IPS DF 6.9 (cell line): ENCODE data around the gene SPINK6.

Experiments
- DNase-seq: peaks from one replicate; pipeline ENCODE4 v3.0.0-alpha.2; 2013; ENCODE audit warnings: low read depth, low spot score
- H3K27ac ChIP-seq: one replicate; pipeline ENCODE4 v1.5.1; 2013; ENCODE audit warnings: low read length, control low read depth
- H3K27me3 ChIP-seq: 2 replicates; pipeline ENCODE4 v1.6.1; 2013; ENCODE audit warnings: mild to moderate bottlenecking, low read length; ENCODE audit not compliant: control insufficient read depth, insufficient read depth
- H3K36me3 ChIP-seq: 2 replicates; pipeline ENCODE4 v1.6.1; 2013; ENCODE audit warnings: low read length; ENCODE audit not compliant: control insufficient read depth, insufficient read depth
- H3K4me1 ChIP-seq: 2 replicates; pipeline ENCODE4 v1.6.1; 2013; ENCODE audit warnings: low read length; ENCODE audit not compliant: control insufficient read depth, insufficient read depth
- H3K4me3 ChIP-seq: 2 replicates; pipeline ENCODE4 v1.5.1; 2013; ENCODE audit warnings: mild to moderate bottlenecking, low read length
- H3K9me3 ChIP-seq: 2 replicates; pipeline ENCODE4 v1.6.1; 2013; ENCODE audit warnings: low read length, inconsistent platforms; ENCODE audit not compliant: control insufficient read depth, insufficient read depth
- WGBS: extraction: QIAGEN DNeasy Blood & Tissue Kit; methylation state at CpG from one replicate; pipeline ENCODE4 v1.1.7; 2013; ENCODE audit warnings: mixed read lengths, missing lambda C conversion rate; ENCODE audit not compliant: insufficient read length, insufficient coverage; 5-methylcytosine and 5-hydroxymethylcytosine counted together

Gene SPINK6

GRCh38 chr5:148186248-148187003 lies 16.4 kb upstream of the SPINK6 start:
- no peak overlapping the region for H3K27ac ChIP-seq
- H3K4me1 ChIP-seq = no peaks in the 10 kb centered on the region
- no peak for DNase-seq
- no peak overlapping the region for H3K4me3 ChIP-seq
- no CpG with 5 or more reads among the region's 3 CpGs for WGBS
- H3K27me3 ChIP-seq = no peaks in the 10 kb centered on the region
- no peaks in the 10 kb centered on the region for H3K36me3 ChIP-seq
- H3K9me3 ChIP-seq = no peaks in the 10 kb centered on the region

- Histone ChIP-seq H3K36me3 (no peaks in the 10 kb centered on the region), H3K27ac (no peak overlapping the region)
- no CpG with 5 or more reads among the region's 1 CpG for WGBS
Observed at GRCh38 chr5:148191010-148191409, 11.8 kb upstream of the SPINK6 start.

GRCh38 chr5:148193202-148193601 lies 9.6 kb upstream of the SPINK6 start:
- Histone ChIP-seq H3K4me3 (no peak overlapping the region), H3K4me1 (no peaks in the 10 kb centered on the region), H3K9me3 (no peaks in the 10 kb centered on the region), H3K36me3 (no peaks in the 10 kb centered on the region), H3K27me3 (no peaks in the 10 kb centered on the region), H3K27ac (no peak overlapping the region)
- no peak for DNase-seq
- no CpG with 5 or more reads among the region's 1 CpG for WGBS

More at GRCh38 chr5:148191010-148191409, 11.8 kb upstream of the SPINK6 start:
- no peaks in the 10 kb centered on the region for H3K4me1 ChIP-seq
- no peak for DNase-seq
- no peak overlapping the region for H3K4me3 ChIP-seq
- no peaks in the 10 kb centered on the region for H3K27me3 ChIP-seq
- H3K9me3 ChIP-seq = no peaks in the 10 kb centered on the region

- Histone ChIP-seq H3K4me1 (no peaks in the 10 kb centered on the region), H3K27me3 (no peaks in the 10 kb centered on the region), H3K36me3 (no peaks in the 10 kb centered on the region), H3K27ac (no peak overlapping the region), H3K9me3 (no peaks in the 10 kb centered on the region), H3K4me3 (no peak overlapping the region)
- no peak for DNase-seq
- WGBS = no CpG with 5 or more reads among the region's 2 CpGs
Observed at GRCh38 chr5:148201151-148201550, 1.7 kb upstream of the SPINK6 start.

- Histone ChIP-seq H3K9me3 (no peaks in the 10 kb centered on the region), H3K27me3 (no peaks in the 10 kb centered on the region), H3K4me3 (no peak overlapping the region), H3K36me3 (no peaks in the 10 kb centered on the region), H3K4me1 (no peaks in the 10 kb centered on the region), H3K27ac (no peak overlapping the region)
- DNase-seq = no peak
- no CpG with 5 or more reads among the region's 4 CpGs for WGBS
Observed at GRCh38 chr5:148205044-148205806, 2.4 kb downstream of the SPINK6 start.

GRCh38 chr5:148205865-148206264 lies 3.0 kb downstream of the SPINK6 start:
- no CpG with 5 or more reads among the region's 1 CpG for WGBS
- DNase-seq = no peak

GRCh38 chr5:148206620-148207019 lies 3.8 kb downstream of the SPINK6 start:
- Histone ChIP-seq H3K27me3 (no peaks in the 10 kb centered on the region), H3K36me3 (no peaks in the 10 kb centered on the region), H3K4me1 (no peaks in the 10 kb centered on the region), H3K9me3 (no peaks in the 10 kb centered on the region), H3K4me3 (no peak overlapping the region), H3K27ac (no peak overlapping the region)
- no CpG with 5 or more reads among the region's 1 CpG for WGBS
- DNase-seq = no peak

More at GRCh38 chr5:148205865-148206264, 3.0 kb downstream of the SPINK6 start:
- Histone ChIP-seq H3K4me1 (no peaks in the 10 kb centered on the region), H3K36me3 (no peaks in the 10 kb centered on the region), H3K27ac (no peak overlapping the region), H3K9me3 (no peaks in the 10 kb centered on the region), H3K27me3 (no peaks in the 10 kb centered on the region), H3K4me3 (no peak overlapping the region)

GRCh38 chr5:148208226-148208625 lies 5.4 kb downstream of the SPINK6 start:
- Histone ChIP-seq H3K4me1 (no peaks in the 10 kb centered on the region), H3K36me3 (no peaks in the 10 kb centered on the region), H3K9me3 (no peaks in the 10 kb centered on the region), H3K27me3 (no peaks in the 10 kb centered on the region), H3K4me3 (no peak overlapping the region), H3K27ac (no peak overlapping the region)
- DNase-seq = no peak

- Histone ChIP-seq H3K27ac (no peak overlapping the region), H3K4me1 (no peaks in the 10 kb centered on the region), H3K9me3 (no peaks in the 10 kb centered on the region), H3K27me3 (no peaks in the 10 kb centered on the region), H3K4me3 (no peak overlapping the region), H3K36me3 (no peaks in the 10 kb centered on the region)
- no CpG with 5 or more reads among the region's 3 CpGs for WGBS
- DNase-seq = no peak
Observed at GRCh38 chr5:148209151-148209770, 6.4 kb downstream of the SPINK6 start.

- Histone ChIP-seq H3K27ac (no peak overlapping the region), H3K4me1 (no peaks in the 10 kb centered on the region), H3K9me3 (no peaks in the 10 kb centered on the region), H3K36me3 (no peaks in the 10 kb centered on the region), H3K27me3 (no peaks in the 10 kb centered on the region), H3K4me3 (no peak overlapping the region)
- DNase-seq = no peak
- WGBS = no CpG with 5 or more reads among the region's 1 CpG
Observed at GRCh38 chr5:148214665-148215185, 11.9 kb downstream of the SPINK6 start.
